Esophagus squamous epithelium (tissue), 4 donors: ENCODE data around the gene GSG1L.

ENCODE experiments used
- CTCF ChIP-seq, 6 experiments: fragments of 450-650 bp in 4 of 6; fragments of 200-600 bp in 2 of 6; sonication (generic) in 2 of 6; IDR thresholded peaks; one replicate each; pipeline ENCODE4 v1.5.1; 2016 to 2019; ENCODE audit warnings: antibody characterized with exemption in 6 of 6, mild to moderate bottlenecking in 4 of 6, moderate library complexity in 4 of 6
- POLR2A ChIP-seq, 4 donors: fragments of 450-650 bp; IDR thresholded peaks; one replicate each; pipeline ENCODE4 v1.6.1; 2017; ENCODE audit warnings: antibody characterized with exemption in 4 of 4, mild to moderate bottlenecking in 4 of 4, moderate library complexity in 3 of 4

DNA sequence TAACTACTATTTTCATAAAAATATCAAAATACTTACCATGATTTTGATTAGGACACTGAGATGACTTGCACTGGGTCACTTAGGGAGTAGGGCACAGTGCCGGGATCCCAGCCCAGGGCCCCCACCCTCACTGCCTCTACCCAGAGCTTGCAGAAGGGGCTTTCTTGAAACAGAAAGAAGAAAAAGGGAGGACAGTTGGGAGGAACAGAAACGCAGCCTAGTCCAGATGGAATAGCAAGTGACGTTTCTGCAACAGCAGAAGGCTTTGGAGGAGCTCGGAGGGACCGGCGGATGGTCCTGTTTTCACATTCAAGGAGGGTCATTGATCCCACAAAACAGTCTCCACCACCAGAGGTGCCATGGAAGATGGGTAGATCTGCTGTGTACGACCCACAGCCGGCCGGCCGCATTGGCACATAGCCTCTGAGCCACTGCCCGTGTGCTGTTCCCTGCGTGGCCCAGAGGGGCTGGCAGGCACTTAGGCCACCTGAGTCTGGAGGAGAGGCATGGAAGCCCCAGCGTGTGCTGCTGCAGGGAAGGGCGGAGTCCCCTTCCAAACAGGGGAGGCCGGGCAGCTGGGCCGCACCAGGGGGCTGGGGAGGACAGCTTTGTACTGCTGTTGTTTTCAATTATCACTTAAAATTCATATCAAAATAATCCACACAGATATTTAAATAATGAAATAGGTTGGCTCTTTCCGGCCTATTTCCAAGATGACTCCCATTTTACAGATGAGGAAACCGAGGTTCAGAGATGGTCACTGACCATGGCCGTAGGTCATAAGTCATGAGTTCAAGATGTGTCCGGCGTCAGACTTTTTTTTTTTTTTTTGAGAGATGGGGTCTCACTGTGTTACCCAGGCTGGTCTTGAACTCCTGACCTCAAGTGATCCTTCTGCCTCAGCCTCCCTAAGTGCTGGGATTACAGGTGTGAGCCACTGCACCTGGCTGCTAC lies 22.9 kb upstream of the GSG1L start:
- TF ChIP-seq CTCF (IDR thresholded peaks at IDR 0.05), result no peak
- no peak for TF ChIP-seq POLR2A (IDR thresholded peaks at IDR 0.05)
